Posterior vena cava (tissue), 2 donors: Measurements from ENCODE around the gene MPP1. TPM values are rescaled to one million over a fixed set of nuclear protein-coding genes. Genes with fewer than 3 reads are reported as not detected.

Experiments used
- DNase-seq: peaks from one replicate; pipeline ENCODE4 v3.0.0-alpha.2; 2020; ENCODE audit warnings: low spot score
- intact Hi-C, 2 donors: fragments of 100-400 bp; cut with DNase I; formaldehyde crosslinking; loops; one replicate each; pipeline versions ENCODE4 v1.14.1 to v1.14.2; 2022 to 2023
- total RNA-seq, 2 donors: library from RNA; stranded (reverse); fragmentation: NEBNext Ultra II Directional; extraction: Animal tissue kit (Norgen Biotek cat#: 25700); gene quantifications; one replicate each; pipeline ENCODE4 v1.2.1, GENCODE V29; 2021
- donor health status: DM: yes; HTN: yes; CAD: no.
- donor health status: DM: yes; HTN: yes; CAD: no.

MPP1 gene
- total RNA-seq, 2 donors from 2014 or later, result 36.8 to 49.5 TPM

DNA sequence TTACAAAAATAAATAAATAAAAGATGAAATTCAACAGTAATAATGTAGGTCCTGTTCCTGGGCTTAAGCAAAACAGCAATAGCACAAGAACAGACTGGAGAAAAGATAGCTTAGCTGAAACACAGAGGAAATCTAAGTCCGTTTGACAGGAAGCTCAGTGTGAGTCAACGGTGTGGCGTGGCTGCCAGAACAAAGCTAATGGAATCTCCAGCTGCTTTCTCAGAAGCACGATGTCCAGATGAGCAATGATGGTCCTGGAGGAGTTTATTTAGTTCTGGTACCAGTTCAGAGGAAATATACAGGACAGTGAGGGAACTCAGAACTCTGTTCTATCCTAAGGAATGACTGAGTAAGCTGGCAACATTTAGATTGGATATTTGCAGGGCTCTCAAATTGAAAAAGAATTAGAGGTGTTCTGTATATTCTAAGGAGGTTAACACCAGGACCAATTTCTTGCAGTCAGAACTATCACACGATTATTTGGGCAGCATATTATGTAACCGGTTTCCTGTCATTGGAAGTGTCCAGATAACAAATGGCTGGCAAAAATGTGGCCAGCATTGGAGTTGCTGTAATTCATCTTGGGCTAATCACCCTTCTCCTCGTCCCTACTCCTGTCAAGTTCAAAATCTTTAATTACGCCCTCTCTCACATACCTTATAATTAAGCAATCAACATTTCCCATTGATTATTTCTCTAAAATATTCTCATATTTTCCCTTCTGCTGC lies 67.1 kb downstream of the MPP1 start:
- DNase-seq, result peak; percentile 86
- intact Hi-C loops, result no loop called here

DNA sequence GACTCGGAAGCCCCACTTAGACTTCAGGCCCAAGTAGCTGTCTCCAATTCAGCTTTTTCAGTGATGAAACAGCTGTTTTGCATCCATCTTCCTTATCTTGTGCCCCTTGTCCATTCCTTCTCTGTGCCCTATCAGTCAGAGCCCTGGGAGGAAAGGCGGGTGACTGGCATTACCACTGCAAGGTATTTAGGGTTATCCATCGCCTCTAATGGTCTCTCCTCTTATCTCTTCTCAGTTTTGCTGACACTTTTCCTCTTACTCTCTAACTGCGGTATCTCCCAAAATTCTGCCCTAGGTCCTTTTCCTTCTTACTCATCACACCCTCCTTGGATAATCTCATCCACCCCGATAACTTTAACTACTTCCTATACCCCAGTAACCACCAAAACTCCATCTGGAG lies 68.1 kb downstream of the MPP1 start:
- DNase-seq, result no peak
- intact Hi-C loops, result no loop called here

DNA sequence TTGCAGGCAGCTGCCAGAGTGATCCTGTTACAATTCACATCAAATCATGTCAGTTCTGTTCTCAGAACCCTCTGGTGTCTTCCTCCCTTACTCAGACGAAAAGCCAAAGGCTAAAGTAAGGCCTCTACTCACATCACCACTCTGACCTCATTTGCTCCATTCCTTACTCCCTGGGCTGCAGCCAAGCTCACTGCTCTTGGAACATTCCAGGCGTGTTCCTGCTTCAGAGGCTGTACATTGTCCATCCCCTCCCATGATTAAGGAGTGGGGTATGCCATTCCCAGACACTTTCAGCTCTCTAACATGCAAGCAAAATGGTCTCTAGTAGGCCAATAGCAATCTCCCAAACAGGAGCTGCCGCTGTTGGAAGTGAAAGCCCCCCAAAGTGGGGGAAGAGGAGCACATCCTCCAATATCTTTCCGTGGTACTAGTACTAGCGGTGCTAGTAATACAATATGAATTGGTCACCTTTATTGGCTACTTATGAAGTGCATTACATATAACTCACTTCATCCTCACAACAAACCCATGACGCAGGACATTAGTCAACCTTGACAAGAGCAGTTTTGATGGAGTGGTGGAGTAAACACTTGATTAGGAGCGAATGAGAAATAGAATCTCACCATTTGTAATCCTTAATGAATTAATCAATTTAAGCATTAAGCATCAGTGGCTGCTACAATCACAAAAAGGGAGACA lies 69.4 kb downstream of the MPP1 start:
- intact Hi-C loops, result no loop called here

DNA sequence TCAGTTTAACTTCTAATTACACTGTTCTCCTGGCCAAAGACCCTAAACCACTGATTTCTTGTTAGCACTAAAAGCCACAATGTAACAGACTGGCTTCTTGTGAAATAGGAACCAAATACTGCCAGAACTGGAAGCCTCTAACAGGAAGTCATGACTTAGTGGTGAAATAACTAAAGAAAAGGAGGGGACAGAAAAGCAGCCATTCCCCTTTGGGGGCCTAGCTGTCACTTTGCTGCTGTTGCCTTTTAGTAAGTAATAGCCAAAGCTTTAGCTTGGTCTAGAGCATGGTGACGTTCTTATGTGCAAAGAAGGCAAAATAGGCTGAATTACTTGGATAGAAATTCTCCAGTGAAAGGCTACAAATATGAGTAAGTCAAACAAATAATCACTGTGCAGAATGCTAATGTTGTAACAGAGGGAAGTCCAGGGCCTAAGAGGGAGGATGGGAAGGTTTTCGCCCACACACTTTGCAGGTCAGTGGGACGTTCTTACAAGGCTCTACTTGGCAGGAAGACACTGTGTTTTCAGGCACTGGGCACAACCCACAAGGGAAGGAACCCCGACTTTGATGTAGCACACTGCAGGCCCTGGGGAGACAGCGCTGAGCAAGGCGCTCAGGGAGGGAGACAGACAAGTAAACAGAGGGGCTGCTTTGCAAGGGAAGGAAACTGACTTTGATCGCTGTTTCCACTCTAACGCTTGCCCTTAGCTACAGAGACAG lies 71.1 kb downstream of the MPP1 start:
- DNase-seq, result peak; percentile 79
- intact Hi-C loops, result no loop called here

More for the DNA sequence above, 69.4 kb downstream of the MPP1 start:
- DNase-seq, result peak; percentile 85

DNA sequence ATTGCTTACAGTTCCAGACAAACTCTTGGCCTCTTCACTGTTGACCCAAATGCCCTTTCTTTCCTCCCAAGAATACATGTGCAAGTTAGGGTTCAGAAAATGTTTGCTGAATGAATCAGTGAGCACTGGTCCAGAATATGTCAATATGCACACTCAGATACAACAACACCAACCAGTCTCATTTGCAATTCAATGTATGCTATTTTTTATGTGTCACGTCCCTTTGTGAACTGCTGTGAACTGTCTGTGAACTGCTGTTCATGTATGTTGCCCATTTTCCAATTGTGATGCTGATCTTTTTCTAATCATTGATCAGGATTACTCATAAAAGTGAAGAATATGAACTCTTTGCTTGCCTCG lies 72.2 kb downstream of the MPP1 start:
- intact Hi-C loops, result no loop called here
- no peak for DNase-seq

DNA sequence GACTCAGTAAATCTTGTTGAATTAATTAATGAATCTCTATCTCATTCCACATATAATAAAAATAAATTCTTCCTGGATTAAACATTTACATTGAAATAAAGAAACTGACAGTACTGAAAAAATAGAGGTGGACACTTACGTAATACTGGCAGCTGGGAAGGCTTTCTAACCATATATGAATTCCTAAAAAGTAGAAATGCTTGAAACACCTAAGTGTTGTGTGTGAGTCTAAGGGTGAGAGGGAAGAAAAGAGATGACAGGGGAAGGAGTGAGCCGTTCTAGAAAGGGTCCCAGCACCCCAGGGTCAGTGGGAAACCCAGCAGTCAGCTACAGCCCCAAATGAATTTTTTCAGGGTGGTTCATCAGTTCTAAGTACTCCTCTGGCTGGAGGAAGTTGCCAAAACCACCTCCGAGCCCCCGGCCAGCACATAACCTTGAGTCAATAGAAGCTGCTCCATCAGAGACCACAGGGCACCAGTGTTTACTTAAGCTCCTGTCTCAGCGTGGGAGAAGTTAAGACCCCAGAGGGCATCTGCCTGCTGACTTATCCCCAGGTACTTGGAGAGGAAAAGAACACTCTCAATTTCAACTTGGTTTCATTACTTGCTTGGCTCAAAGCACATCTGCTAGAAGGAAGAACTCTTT lies 72.7 kb downstream of the MPP1 start:
- no peak for DNase-seq
- intact Hi-C loops, result no loop called here

DNA sequence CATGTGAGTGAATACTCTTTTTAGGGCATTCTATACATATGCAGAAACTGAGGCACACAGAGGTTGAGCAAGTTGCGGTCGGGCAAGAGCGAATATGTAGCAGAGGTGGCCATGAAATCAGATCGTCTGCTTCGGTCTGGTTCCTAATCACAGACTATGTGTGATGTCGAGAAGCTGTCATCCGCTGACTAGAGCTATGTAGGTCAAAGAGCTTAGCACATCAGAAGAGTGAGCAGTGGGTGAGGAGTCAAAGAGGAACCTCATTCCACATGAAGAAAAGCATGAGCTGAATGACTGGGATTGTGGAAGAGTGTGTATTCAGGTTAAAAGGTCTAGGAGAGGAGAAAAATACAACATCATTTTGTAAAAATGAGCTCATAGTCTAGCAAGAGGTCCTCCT lies 73.4 kb downstream of the MPP1 start:
- intact Hi-C loops, result no loop called here
- no peak for DNase-seq

DNA sequence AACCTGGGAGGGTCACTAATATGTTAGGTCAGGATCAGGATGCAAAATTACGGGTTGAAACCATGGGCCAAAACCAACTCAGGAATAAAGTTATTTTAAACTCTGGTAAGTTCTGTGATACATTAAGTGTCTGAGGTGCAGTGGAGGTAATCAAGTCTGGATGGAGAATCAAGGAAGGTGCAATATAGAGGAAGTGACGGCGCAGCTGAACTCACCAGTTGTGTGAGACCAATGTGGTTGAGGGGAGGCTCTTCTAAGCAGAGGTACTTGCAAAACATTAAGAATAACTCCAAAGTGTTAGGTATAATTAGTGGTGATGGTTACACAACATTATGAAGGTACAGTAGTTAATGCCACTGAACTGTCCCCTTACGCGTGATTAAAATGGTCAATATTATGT lies 74.1 kb downstream of the MPP1 start:
- intact Hi-C loops, result no loop called here
- no peak for DNase-seq

DNA sequence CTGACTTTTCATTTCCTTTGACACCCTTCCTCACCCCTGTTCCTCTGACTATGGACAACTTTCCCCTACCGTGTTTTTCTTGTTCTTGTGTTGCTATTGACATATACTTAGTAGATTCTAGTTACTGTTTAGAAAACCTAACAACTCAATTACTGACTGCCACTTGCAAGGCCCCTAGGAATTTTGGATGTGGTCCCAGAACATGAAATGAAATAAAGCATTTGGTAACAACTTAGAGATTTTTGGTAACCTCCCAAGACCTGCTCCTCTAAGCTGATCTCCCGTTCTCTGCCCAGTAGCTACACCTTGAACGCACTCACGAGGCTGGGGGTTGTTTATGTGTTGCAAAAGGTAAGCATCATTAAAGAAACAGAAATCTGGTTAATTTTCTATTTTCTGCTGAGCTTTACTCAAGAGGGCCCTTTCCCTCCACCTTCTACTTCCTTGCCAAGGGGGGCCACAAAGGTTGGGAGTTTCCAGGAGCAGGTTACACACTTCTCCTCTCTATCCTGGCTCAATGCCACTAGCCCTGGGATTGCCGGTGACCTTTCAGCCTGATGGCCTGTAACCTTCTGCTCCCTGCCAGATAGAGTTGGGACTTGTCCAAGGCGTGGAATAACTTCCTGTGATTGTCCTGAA lies 74.9 kb downstream of the MPP1 start:
- no peak for DNase-seq
- intact Hi-C loops, result no loop called here

DNA sequence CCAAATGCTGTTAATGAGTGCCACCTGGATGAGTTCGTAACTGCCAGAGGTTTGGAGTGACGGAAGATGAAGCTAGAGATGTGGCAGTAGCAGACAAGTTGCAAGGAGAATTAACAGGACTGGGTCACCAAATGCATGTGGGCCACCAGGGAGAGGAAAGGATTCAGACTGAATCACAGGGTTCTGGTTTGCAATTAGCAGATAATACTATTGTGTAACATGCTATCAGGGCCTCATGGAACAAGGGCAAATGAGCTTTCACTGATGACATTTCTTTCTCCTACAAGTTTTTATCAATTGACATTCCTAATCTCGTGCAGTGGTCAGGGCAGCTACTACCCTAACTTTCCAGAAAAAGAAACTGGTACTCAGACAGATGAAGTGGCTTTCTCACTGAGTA lies 75.8 kb downstream of the MPP1 start:
- intact Hi-C loops, result no loop called here
- DNase-seq, result no peak

Other genes starting within 250 kb of the MPP1 start
- not detected for gene CTAG1A, start 220.4 kb downstream of the MPP1 start, total RNA-seq
- not detected for gene CTAG1B, start 186.2 kb downstream of the MPP1 start, total RNA-seq
- 1 to 10 TPM in 1 of 2 donors, not detected in 1; 1.2 TPM for gene CTAG2, start 151.9 kb downstream of the MPP1 start, total RNA-seq
- gene GAB3, start 54.4 kb downstream of the MPP1 start, total RNA-seq, result 1 to 10 TPM; 5.8 to 6.6 TPM
- gene DKC1, start 42.6 kb downstream of the MPP1 start, total RNA-seq, result 10 to 100 TPM; 21.6 to 26.5 TPM
- gene SMIM9, start 29.2 kb upstream of the MPP1 start, total RNA-seq, result not detected
- 10 to 100 TPM; 14.5 to 21.7 TPM for gene F8A1, start 80.9 kb upstream of the MPP1 start, total RNA-seq
- 10 to 100 TPM; 28.1 to 31.0 TPM for gene F8, start 217.2 kb upstream of the MPP1 start, total RNA-seq
- gene FUNDC2, start 221.4 kb upstream of the MPP1 start, total RNA-seq, result 100 to 1,000 TPM; 125 to 126 TPM